ENCODE results near the gene F2R.

- TF ChIP-seq POLR2A (IDR thresholded peaks at IDR 0.05; ENCODE audit: low read length) (no peak), GATA1 (IDR thresholded peaks at IDR 0.05; ENCODE audit: low read depth, low read length) (no peak)
Measured at GRCh38 chr5:76747706-76748105, 31.8 kb downstream of the F2R start.

Data from erythroblast (primary cell).